Heart left ventricle (tissue), 16 donors: ENCODE results near the gene MB. TPM values are rescaled to one million over a fixed set of nuclear protein-coding genes. Genes with fewer than 3 reads are reported as not detected.

ENCODE experiments used
- ATAC-seq, 4 donors: fragments of 200-7000 bp; cut with Tn5 transposase; one replicate each; pipeline ENCODE4 v1.9.1; 2020 to 2022; ENCODE audit warnings: moderate library complexity in 4 of 4, mild to moderate bottlenecking in 3 of 4, moderate number of reproducible peaks in 1 of 4
- DNase-seq, 5 donors: peaks; one replicate each; pipeline ENCODE4 v3.0.0-alpha.2; 2020
- H3K27ac ChIP-seq, 12 donors: fragments of 200-600 bp; sonication (generic) in 4 of 12; one replicate each; pipeline versions ENCODE4 v1.5.0 to v1.8.0; 2016 to 2022; ENCODE audit warnings: mild to moderate bottlenecking in 2 of 12
- H3K27me3 ChIP-seq, 9 donors: fragments of 200-600 bp; sonication (generic) in 2 of 9; one replicate each; pipeline versions ENCODE4 v1.5.1 to v1.8.0; 2016 to 2022; ENCODE audit warnings: mild to moderate bottlenecking in 3 of 9
- H3K36me3 ChIP-seq, 9 donors: fragments of 200-600 bp; sonication (generic) in 2 of 9; one replicate each; pipeline versions ENCODE4 v1.5.0 to v1.8.0; 2018 to 2022; ENCODE audit warnings: mild to moderate bottlenecking in 2 of 9
- H3K4me1 ChIP-seq, 12 donors: fragments of 200-600 bp; sonication (generic) in 4 of 12; one replicate each; pipeline versions ENCODE4 v1.5.0 to v1.8.0; 2016 to 2022; ENCODE audit warnings: mild to moderate bottlenecking in 3 of 12
- H3K4me3 ChIP-seq, 12 donors: fragments of 200-600 bp; sonication (generic) in 4 of 12; one replicate each; pipeline versions ENCODE4 v1.5.0 to v1.8.0; 2017 to 2022; ENCODE audit warnings: mild to moderate bottlenecking in 9 of 12, moderate library complexity in 4 of 12
- H3K9me3 ChIP-seq, 12 donors: fragments of 200-600 bp; sonication (generic) in 4 of 12; one replicate each; pipeline versions ENCODE4 v1.5.0 to v1.8.0; 2016 to 2022; ENCODE audit warnings: mild to moderate bottlenecking in 1 of 12
- CTCF ChIP-seq, 12 donors: fragments of 200-600 bp; sonication (generic) in 4 of 12; IDR thresholded peaks; one replicate each; pipeline versions ENCODE4 v1.5.0 to v1.8.0; 2018 to 2022; ENCODE audit warnings: antibody characterized with exemption in 12 of 12, mild to moderate bottlenecking in 5 of 12
- POLR2A ChIP-seq, 2 donors: fragments of 450-650 bp; IDR thresholded peaks; one replicate each; pipeline ENCODE4 v1.6.1; 2017; ENCODE audit warnings: antibody characterized with exemption in 2 of 2, mild to moderate bottlenecking in 2 of 2, moderate library complexity in 2 of 2
- WGBS, 4 donors: extraction: QIAGEN DNeasy Blood & Tissue Kit in 2 of 4; methylation state at CpG; one replicate each; pipeline versions ENCODE4 v1.1.5 to v1.1.7; 2013 to 2018; 5-methylcytosine and 5-hydroxymethylcytosine counted together
- intact Hi-C, 10 donors: fragments of 100-400 bp; cut with DNase I; formaldehyde crosslinking; loops; one replicate each; pipeline versions ENCODE4 v1.11.1 to v1.14.2; 2022
- polyA plus RNA-seq, 2 donors: library from polyadenylated mRNA; stranded (reverse); fragments of 200-250 nt; gene quantifications; one replicate each; pipeline ENCODE4 v1.2.3, GENCODE V29; 2013
- total RNA-seq, 9 donors: library from RNA; depleted of rRNA in 2 of 9; stranded (reverse); fragments of >200 nt in 2 of 9; fragmentation: NEBNext Ultra II Directional in 3 of 9; extraction: Animal tissue kit (Norgen Biotek cat#: 25700) in 3 of 9; gene quantifications; one replicate each; pipeline versions ENCODE4 v1.1.0 to v1.2.4, GENCODE V29; 2016 to 2023
- donor health status: ischemic (EF 13 %, LVEDD 7.1; RV severe dilation, severe dysfunction).
- donor health status: healthy with polysubstance abuse.
- donor health status: DM: no; HTN: yes; CAD: no.
- donor health status: DM: no; HTN: no; CAD: no.
- donor health status: ischemic (EF 25% LVEDD 6.9; RV normal size, moderate dysfunction).
- donor health status: ischemic (EF 25% LVEDD 5.7; RV mildly dilated, moderate dysfunction).
- donor health status: healthy.
- donor health status: DM: yes; HTN: yes; CAD: no.
- donor health status: ischemic (EF 35%, LVEDD 5.7; RV mildly dilated, moderate dysfunction).
- donor health status: nonischemic (EF 11% LVEDD 7.7; RV severe dilation, severe dysfunction).
- donor health status: DM: yes; HTN: yes; CAD: no.
- donor health status: PGD.
- donor health status: ischemic (EF 29% LVEDD 5.4; RV normal size, mild dysfunction).
- donor health status: nonischemic (EF 23%, LVEDD 6.1; RV moderate dilation, normal function).

MB gene
- total and polyA plus RNA-seq, 11 donors, result 6,181 to 16,840 (median 13,341) TPM

- H3K27me3 ChIP-seq, result no peaks in the 10 kb centered on the region
- H3K27ac ChIP-seq, result no peak overlapping the region
- H3K9me3 ChIP-seq, result no peaks in the 10 kb centered on the region
- H3K36me3 ChIP-seq, result no peaks in the 10 kb centered on the region
- intact Hi-C loops, result loop anchor here in 5 of 10 donors (2.0 to 10.0 kb wide), 6 partner anchors 94 to 491 kb away; no protein-coding TSS in a partner anchor
- peaks cover 0 to 26% (median 4%) of the 10 kb centered on the region in 12 donors for H3K4me1 ChIP-seq
- ATAC-seq (no peak), DNase-seq (no peak)
- 88 to 98% (median 96%) methylated on average over 9 of the region's 9 CpGs for WGBS, 4 donors
- H3K4me3 ChIP-seq, result no peak overlapping the region
- TF ChIP-seq POLR2A (IDR thresholded peaks at IDR 0.05), result no peak
- no peak for TF ChIP-seq CTCF (IDR thresholded peaks at IDR 0.05)
These were observed 13.8 kb upstream of the MB start for GRCh38 chr22:35630891-35631290.

- H3K9me3 ChIP-seq, result no peaks in the 10 kb centered on the region
- WGBS, 4 donors, result 69 to 90% (median 78%) methylated on average over 4 of the region's 4 CpGs
- ATAC-seq, result no peak
- H3K27ac ChIP-seq, result peak overlapping the region in 1 of 12 donors; percentile 62
- TF ChIP-seq POLR2A (IDR thresholded peaks at IDR 0.05), result no peak
- TF ChIP-seq CTCF (IDR thresholded peaks at IDR 0.05), result no peak
- no peak for DNase-seq
- intact Hi-C loops, result loop anchor here in 5 of 10 donors (2.0 to 10.0 kb wide), 6 partner anchors 94 to 492 kb away; no protein-coding TSS in a partner anchor
- no peak overlapping the region for H3K4me3 ChIP-seq
- H3K27me3 ChIP-seq, result no peaks in the 10 kb centered on the region
- H3K36me3 ChIP-seq, result no peaks in the 10 kb centered on the region
- H3K4me1 ChIP-seq, result peaks cover 0 to 28% (median 4%) of the 10 kb centered on the region in 12 donors
These were observed 13.3 kb upstream of the MB start for GRCh38 chr22:35630387-35630793.

GRCh38 chr22:35629406-35630216, 12.5 kb upstream of the MB start:
- intact Hi-C loops, result loop anchor here (2.0 to 10.0 kb wide), 16 partner anchors 85 to 495 kb away; partner anchors contain the start of gene RASD2 (in 1 of the 10)
- no peak for TF ChIP-seq POLR2A (IDR thresholded peaks at IDR 0.05)
- WGBS, 4 donors, result 38 to 42% (median 40%) methylated on average over 9 of the region's 9 CpGs
- Histone ChIP-seq H3K27ac (peak overlapping the region in 9 of 12 donors; percentile 16 to 85 (median 31)), H3K9me3 (no peaks in the 10 kb centered on the region), H3K27me3 (no peaks in the 10 kb centered on the region), H3K36me3 (no peaks in the 10 kb centered on the region), H3K4me1 (peaks cover 0 to 28% (median 4%) of the 10 kb centered on the region in 12 donors), H3K4me3 (no peak overlapping the region)
- ATAC-seq (peak in 3 of 4 donors; percentile 35 to 49 (median 49)), DNase-seq (peak; percentile 61 to 77 (median 68))

- DNase-seq (no peak), ATAC-seq (no peak)
- Histone ChIP-seq H3K27ac (peak overlapping the region in 2 of 12 donors; percentile 81 to 85), H3K9me3 (no peaks in the 10 kb centered on the region), H3K4me3 (no peak overlapping the region), H3K27me3 (no peaks in the 10 kb centered on the region), H3K36me3 (no peaks in the 10 kb centered on the region), H3K4me1 (peaks cover 0 to 28% (median 4%) of the 10 kb centered on the region in 12 donors)
- 95 to 99% (median 96%) methylated on average over 3 of the region's 3 CpGs for WGBS, 4 donors
- TF ChIP-seq CTCF (IDR thresholded peaks at IDR 0.05), result no peak
- no peak for TF ChIP-seq POLR2A (IDR thresholded peaks at IDR 0.05)
- intact Hi-C loops, result loop anchor here (5.0 to 10.0 kb wide), 14 partner anchors 84 to 496 kb away; partner anchors contain the start of gene RASD2 (in 1 of the 10)
These were observed 11.6 kb upstream of the MB start for GRCh38 chr22:35628732-35629131.
